ENCODE measurements around the gene CCDC144A.
A peak's percentile ranks its signal among the peaks of the same experiment; 100 is the strongest.
"Not testable (repeated sequence)": the region's sequence is repeated elsewhere in the genome, so short reads cannot be mapped to it uniquely, and the experiment has no call there.

The CCDC144A gene, protein sequence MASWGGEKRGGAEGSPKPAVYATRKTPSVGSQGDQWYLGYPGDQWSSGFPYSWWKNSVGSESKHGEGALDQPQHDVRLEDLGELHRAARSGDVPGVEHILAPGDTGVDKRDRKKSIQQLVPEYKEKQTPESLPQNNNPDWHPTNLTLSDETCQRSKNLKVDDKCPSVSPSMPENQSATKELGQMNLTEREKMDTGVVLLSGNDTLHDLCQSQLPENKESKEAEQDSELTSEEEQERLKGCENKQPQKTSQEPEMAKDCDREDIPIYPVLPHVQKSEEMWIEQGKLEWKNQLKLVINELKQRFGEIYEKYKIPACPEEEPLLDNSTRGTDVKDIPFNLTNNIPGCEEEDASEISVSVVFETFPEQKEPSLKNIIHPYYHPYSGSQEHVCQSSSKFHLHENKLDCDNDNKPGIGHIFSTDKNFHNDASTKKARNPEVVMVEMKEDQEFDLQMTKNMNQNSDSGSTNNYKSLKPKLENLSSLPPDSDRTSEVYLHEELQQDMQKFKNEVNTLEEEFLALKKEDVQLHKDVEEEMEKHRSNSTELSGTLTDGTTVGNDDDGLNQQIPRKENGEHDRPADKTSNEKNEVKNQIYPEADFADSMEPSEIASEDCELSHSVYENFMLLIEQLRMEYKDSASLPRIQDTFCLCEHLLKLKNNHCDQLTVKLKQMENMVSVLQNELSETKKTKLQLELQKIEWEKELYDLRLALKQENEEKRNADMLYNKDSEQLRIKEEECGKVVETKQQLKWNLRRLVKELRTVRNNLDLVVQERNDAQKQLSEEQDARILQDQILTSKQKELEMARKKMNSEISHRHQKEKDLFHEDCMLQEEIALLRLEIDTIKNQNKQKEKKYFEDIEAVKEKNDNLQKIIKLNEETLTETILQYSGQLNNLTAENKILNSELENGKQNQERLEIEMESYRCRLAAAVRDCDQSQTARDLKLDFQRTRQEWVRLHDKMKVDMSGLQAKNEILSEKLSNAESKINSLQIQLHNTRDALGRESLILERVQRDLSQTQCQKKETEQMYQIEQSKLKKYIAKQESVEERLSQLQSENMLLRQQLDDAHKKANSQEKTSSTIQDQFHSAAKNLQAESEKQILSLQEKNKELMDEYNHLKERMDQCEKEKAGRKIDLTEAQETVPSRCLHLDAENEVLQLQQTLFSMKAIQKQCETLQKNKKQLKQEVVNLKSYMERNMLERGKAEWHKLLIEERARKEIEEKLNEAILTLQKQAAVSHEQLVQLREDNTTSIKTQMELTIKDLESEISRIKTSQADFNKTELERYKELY (N-terminal part only)

DNA sequence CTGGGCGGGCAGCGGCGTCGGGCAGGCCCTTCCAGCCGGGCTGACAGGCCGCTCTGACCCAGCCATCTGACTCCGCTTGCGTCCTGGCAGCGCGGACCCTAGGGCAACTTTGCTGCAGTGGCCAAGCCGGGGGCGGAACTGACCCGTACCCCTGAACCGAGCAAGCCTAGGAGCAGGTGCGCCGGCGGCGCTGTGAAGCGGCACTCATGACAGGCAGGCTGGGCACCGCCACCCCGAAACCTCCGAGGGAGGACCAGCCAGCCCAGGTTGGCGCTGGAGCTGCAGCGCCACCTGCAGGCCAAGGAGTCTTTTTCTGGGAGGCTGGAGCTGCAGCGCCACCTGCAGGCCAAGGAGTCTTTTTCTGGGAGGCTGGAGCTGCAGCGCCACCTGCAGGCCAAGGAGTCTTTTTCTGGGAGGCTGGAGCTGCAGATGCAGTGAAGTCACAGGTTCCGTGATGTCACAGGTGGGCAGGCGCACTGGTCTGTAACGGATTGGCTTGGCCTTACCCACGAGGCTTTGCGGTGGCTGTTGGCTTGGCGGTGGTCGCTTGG lies at the start of gene CCDC144A:
Gene CCDC144A, plus strand, starts transcription at position 511 of the 551 bp plus-strand sequence. CDS start 160 bp downstream, outside the sequence.
- H3K27me3 ChIP-seq (ENCODE audit: insufficient read depth, low read depth, severe bottlenecking); H3K9me3 ChIP-seq (ENCODE audit: severe bottlenecking); H3K27ac ChIP-seq; H3K4me3 ChIP-seq (ENCODE audit: low read depth, low read length); H3K36me3 ChIP-seq: not testable (repeated sequence)
- TF ChIP-seq, protein P1, sequence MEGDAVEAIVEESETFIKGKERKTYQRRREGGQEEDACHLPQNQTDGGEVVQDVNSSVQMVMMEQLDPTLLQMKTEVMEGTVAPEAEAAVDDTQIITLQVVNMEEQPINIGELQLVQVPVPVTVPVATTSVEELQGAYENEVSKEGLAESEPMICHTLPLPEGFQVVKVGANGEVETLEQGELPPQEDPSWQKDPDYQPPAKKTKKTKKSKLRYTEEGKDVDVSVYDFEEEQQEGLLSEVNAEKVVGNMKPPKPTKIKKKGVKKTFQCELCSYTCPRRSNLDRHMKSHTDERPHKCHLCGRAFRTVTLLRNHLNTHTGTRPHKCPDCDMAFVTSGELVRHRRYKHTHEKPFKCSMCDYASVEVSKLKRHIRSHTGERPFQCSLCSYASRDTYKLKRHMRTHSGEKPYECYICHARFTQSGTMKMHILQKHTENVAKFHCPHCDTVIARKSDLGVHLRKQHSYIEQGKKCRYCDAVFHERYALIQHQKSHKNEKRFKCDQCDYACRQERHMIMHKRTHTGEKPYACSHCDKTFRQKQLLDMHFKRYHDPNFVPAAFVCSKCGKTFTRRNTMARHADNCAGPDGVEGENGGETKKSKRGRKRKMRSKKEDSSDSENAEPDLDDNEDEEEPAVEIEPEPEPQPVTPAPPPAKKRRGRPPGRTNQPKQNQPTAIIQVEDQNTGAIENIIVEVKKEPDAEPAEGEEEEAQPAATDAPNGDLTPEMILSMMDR (IDR thresholded peaks at IDR 0.05; ENCODE audit: low read depth, low read length) = peak; percentile 80
- DNase-seq = peak; percentile 59

DNA sequence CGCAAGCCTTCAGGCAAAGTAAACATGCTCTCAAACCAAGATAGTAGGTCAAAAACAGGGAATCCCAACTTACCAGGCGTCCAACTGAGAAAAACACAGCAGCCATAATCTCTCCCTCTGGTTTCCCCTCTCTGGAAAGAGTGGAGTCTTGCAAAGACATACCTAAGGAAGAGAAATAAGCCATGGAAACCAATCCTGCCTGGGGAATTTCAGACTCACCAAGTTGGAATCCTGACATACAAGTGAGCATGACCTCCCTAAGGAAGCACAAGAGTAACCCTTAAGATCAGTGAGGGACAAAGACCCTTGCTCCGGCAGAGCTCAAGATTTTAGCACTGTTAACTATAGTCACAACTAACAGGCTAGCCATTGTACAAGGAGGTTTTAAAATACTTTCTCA lies 40.5 kb upstream of the CCDC144A start:
- Histone ChIP-seq H3K9me3 (ENCODE audit: severe bottlenecking) (no peaks in the 10 kb centered on the region), H3K27ac (no peak overlapping the region), H3K27me3 (ENCODE audit: insufficient read depth, low read depth, severe bottlenecking) (no peaks in the 10 kb centered on the region), H3K4me3 (ENCODE audit: low read depth, low read length) (no peak overlapping the region), H3K36me3 (no peaks in the 10 kb centered on the region)
- no peak for DNase-seq
- TF ChIP-seq, protein P1 (IDR thresholded peaks at IDR 0.05; ENCODE audit: low read depth, low read length) = no peak

DNA sequence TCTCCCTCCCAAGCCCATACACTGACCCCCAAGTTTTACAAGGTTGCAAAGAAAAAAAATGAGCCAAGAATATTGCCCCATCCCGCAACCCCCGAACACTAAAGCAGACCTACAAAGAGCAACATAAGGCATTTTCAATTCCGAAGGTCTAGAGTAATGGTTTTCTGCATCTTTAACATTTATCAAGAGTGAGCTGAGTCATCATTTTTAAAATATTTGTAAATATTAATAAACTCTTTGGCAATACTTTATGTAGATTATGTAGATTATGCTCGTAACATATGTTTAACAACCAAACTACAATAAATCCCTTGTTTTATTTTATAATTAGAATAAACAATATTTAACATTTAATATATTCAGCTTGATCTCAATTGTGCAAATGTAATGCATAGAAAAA lies 37.8 kb upstream of the CCDC144A start:
- no peak for DNase-seq
- Histone ChIP-seq H3K4me3 (ENCODE audit: low read depth, low read length) (no peak overlapping the region; the same call in 1 of the 2 replicates), H3K9me3 (ENCODE audit: severe bottlenecking) (no peaks in the 10 kb centered on the region), H3K27me3 (ENCODE audit: insufficient read depth, low read depth, severe bottlenecking) (no peaks in the 10 kb centered on the region), H3K36me3 (no peaks in the 10 kb centered on the region), H3K27ac (peak overlapping the region; percentile 91; the same call in 1 of the 2 replicates)
- TF ChIP-seq, protein P1 (IDR thresholded peaks at IDR 0.05; ENCODE audit: low read depth, low read length) = no peak

DNA sequence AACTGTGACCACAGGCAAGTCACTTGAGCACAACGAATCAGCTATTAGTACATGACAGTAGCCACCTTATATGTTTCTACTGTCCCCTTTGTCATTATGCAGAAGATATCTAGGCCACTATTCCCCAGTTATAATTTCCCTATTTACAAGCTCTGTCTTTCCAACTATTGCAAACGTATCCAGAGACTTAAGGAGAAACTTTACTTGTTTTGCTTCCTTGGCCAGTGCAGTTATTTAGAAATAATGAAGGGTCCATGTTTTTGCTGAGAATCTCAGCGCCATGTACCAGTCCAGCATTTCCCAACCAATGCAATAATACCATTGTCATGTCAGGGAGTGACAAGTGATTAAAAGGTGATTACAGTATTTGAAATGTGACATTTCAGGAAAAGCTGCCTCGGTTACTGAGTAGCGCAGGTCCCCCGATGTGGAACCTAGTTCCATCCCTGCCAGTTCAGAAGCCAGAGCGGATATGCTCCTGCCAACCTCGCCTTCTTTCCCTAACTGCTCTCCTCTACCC lies 37.1 kb upstream of the CCDC144A start:
- Histone ChIP-seq H3K4me3 (ENCODE audit: low read depth, low read length) (peak overlapping the region; percentile 76), H3K36me3 (no peaks in the 10 kb centered on the region), H3K9me3 (ENCODE audit: severe bottlenecking) (no peaks in the 10 kb centered on the region), H3K27me3 (ENCODE audit: insufficient read depth, low read depth, severe bottlenecking) (no peaks in the 10 kb centered on the region), H3K27ac (peak overlapping the region; percentile 91)
- DNase-seq = no peak
- TF ChIP-seq, protein P1 (IDR thresholded peaks at IDR 0.05; ENCODE audit: low read depth, low read length) = no peak

All from WERI-Rb-1 (cell line).